ENCODE measurements around the gene CD300LG.

GRCh38 chr17:43840814-43841213 lies 6.2 kb upstream of the CD300LG start:
- TF ChIP-seq EZH2 (IDR thresholded peaks at IDR 0.05; ENCODE audit: low read depth, unreplicated experiment) (no peak), CREB1 (CRISPR knock-in tag; IDR thresholded peaks at IDR 0.05; ENCODE audit: low read depth) (no peak), POLR2AphosphoS5 (IDR thresholded peaks at IDR 0.05; ENCODE audit: low read depth) (no peak)
- TF ChIP-seq, protein P1, sequence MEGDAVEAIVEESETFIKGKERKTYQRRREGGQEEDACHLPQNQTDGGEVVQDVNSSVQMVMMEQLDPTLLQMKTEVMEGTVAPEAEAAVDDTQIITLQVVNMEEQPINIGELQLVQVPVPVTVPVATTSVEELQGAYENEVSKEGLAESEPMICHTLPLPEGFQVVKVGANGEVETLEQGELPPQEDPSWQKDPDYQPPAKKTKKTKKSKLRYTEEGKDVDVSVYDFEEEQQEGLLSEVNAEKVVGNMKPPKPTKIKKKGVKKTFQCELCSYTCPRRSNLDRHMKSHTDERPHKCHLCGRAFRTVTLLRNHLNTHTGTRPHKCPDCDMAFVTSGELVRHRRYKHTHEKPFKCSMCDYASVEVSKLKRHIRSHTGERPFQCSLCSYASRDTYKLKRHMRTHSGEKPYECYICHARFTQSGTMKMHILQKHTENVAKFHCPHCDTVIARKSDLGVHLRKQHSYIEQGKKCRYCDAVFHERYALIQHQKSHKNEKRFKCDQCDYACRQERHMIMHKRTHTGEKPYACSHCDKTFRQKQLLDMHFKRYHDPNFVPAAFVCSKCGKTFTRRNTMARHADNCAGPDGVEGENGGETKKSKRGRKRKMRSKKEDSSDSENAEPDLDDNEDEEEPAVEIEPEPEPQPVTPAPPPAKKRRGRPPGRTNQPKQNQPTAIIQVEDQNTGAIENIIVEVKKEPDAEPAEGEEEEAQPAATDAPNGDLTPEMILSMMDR (conservative IDR thresholded peaks at IDR 0.05; ENCODE audit: low read depth in 2 of 2), result peak; percentile 47 to 63

Data from GM23338 (cell line).